Measurements from ENCODE around the gene TSPAN9. TPM values are rescaled to one million over a fixed set of nuclear protein-coding genes. Genes with fewer than 3 reads are reported as not detected.
"Not testable (repeated sequence)": the region's sequence is repeated elsewhere in the genome, so short reads cannot be mapped to it uniquely, and the experiment has no call there.

TSPAN9 gene
- total RNA-seq, 3 donors from 2014 or later, result 0.68 to 1.4 (median 0.95) TPM

GRCh38 chr12:3049611-3050249, 27.4 kb upstream of the TSPAN9 start:
- Mint-ChIP-seq H3K4me1 (ENCODE audit: low read depth) (no peaks in the 10 kb centered on the region), H3K9me3 (no peaks in the 10 kb centered on the region), H3K27me3 (ENCODE audit: low read depth) (peaks cover 16% of the 10 kb centered on the region), H3K36me3 (ENCODE audit: insufficient read depth) (no peaks in the 10 kb centered on the region), H3K4me3 (no peak overlapping the region)
- ATAC-seq, result no peak
- no peak for DNase-seq

- H3K27me3 Mint-ChIP-seq (ENCODE audit: low read depth), result peaks cover 13% of the 10 kb centered on the region
- H3K4me3 Mint-ChIP-seq, result no peak overlapping the region
- H3K4me1 Mint-ChIP-seq (ENCODE audit: low read depth), result no peaks in the 10 kb centered on the region
- ATAC-seq (no peak), DNase-seq (no peak)
- H3K36me3 Mint-ChIP-seq (ENCODE audit: insufficient read depth), result no peaks in the 10 kb centered on the region
- H3K9me3 Mint-ChIP-seq, result no peaks in the 10 kb centered on the region
Measured at GRCh38 chr12:3054374-3054773, 22.8 kb upstream of the TSPAN9 start.

GRCh38 chr12:3055026-3055703, 22.0 kb upstream of the TSPAN9 start:
- Mint-ChIP-seq H3K9me3 (no peaks in the 10 kb centered on the region), H3K4me3 (no peak overlapping the region), H3K4me1 (ENCODE audit: low read depth) (no peaks in the 10 kb centered on the region), H3K36me3 (ENCODE audit: insufficient read depth) (no peaks in the 10 kb centered on the region), H3K27me3 (ENCODE audit: low read depth) (peaks cover 17% of the 10 kb centered on the region)
- ATAC-seq, result no peak
- no peak for DNase-seq

- no peak for ATAC-seq
- no peaks in the 10 kb centered on the region for H3K4me1 Mint-ChIP-seq (ENCODE audit: low read depth)
- H3K4me3 Mint-ChIP-seq, result no peak overlapping the region
- no peak for DNase-seq
- no peaks in the 10 kb centered on the region for H3K36me3 Mint-ChIP-seq (ENCODE audit: insufficient read depth)
- H3K27me3 Mint-ChIP-seq (ENCODE audit: low read depth), result peaks cover 17% of the 10 kb centered on the region
- no peaks in the 10 kb centered on the region for H3K9me3 Mint-ChIP-seq
Measured at GRCh38 chr12:3055704-3056467, 21.3 kb upstream of the TSPAN9 start.

GRCh38 chr12:3061059-3061458, 16.1 kb upstream of the TSPAN9 start:
- Mint-ChIP-seq H3K4me1 (ENCODE audit: low read depth) (no peaks in the 10 kb centered on the region), H3K4me3 (no peak overlapping the region), H3K9me3 (peaks cover 9% of the 10 kb centered on the region), H3K36me3 (ENCODE audit: insufficient read depth) (peaks cover 2% of the 10 kb centered on the region), H3K27me3 (ENCODE audit: low read depth) (peaks cover 28% of the 10 kb centered on the region)
- ATAC-seq (no peak), DNase-seq (no peak)

- no peaks in the 10 kb centered on the region for H3K4me1 Mint-ChIP-seq (ENCODE audit: low read depth)
- H3K36me3 Mint-ChIP-seq (ENCODE audit: insufficient read depth), result peaks cover 2% of the 10 kb centered on the region
- DNase-seq (no peak), ATAC-seq (no peak)
- H3K4me3 Mint-ChIP-seq, result no peak overlapping the region
- H3K27me3 Mint-ChIP-seq (ENCODE audit: low read depth), result peaks cover 27% of the 10 kb centered on the region
- peaks cover 9% of the 10 kb centered on the region for H3K9me3 Mint-ChIP-seq
Measured at GRCh38 chr12:3061501-3062215, 15.5 kb upstream of the TSPAN9 start.

- peaks cover 9% of the 10 kb centered on the region for H3K9me3 Mint-ChIP-seq
- no peak overlapping the region for H3K4me3 Mint-ChIP-seq
- no peak for DNase-seq
- no peaks in the 10 kb centered on the region for H3K4me1 Mint-ChIP-seq (ENCODE audit: low read depth)
- H3K36me3 Mint-ChIP-seq (ENCODE audit: insufficient read depth), result peaks cover 2% of the 10 kb centered on the region
- peaks cover 35% of the 10 kb centered on the region for H3K27me3 Mint-ChIP-seq (ENCODE audit: low read depth)
- ATAC-seq, result no peak
Measured at GRCh38 chr12:3065300-3065699, 11.9 kb upstream of the TSPAN9 start.

GRCh38 chr12:3065846-3066245, 11.3 kb upstream of the TSPAN9 start:
- not testable (repeated sequence) for DNase-seq; H3K4me1 Mint-ChIP-seq (ENCODE audit: low read depth); ATAC-seq; H3K9me3 Mint-ChIP-seq; H3K4me3 Mint-ChIP-seq; H3K36me3 Mint-ChIP-seq (ENCODE audit: insufficient read depth)
- H3K27me3 Mint-ChIP-seq (ENCODE audit: low read depth), result peaks cover 32% of the 10 kb centered on the region

- no peak overlapping the region for H3K4me3 Mint-ChIP-seq
- DNase-seq (no peak), ATAC-seq (no peak)
- H3K4me1 Mint-ChIP-seq (ENCODE audit: low read depth), result no peaks in the 10 kb centered on the region
- no peaks in the 10 kb centered on the region for H3K9me3 Mint-ChIP-seq
- no peaks in the 10 kb centered on the region for H3K36me3 Mint-ChIP-seq (ENCODE audit: insufficient read depth)
- peaks cover 19% of the 10 kb centered on the region for H3K27me3 Mint-ChIP-seq (ENCODE audit: low read depth)
Measured at GRCh38 chr12:3069714-3070113, 7.5 kb upstream of the TSPAN9 start.

- no peak overlapping the region for H3K4me3 Mint-ChIP-seq
- H3K36me3 Mint-ChIP-seq (ENCODE audit: insufficient read depth), result no peaks in the 10 kb centered on the region
- ATAC-seq, result no peak
- no peak for DNase-seq
- H3K4me1 Mint-ChIP-seq (ENCODE audit: low read depth), result peaks cover 3% of the 10 kb centered on the region
- H3K27me3 Mint-ChIP-seq (ENCODE audit: low read depth), result peaks cover 17% of the 10 kb centered on the region
- H3K9me3 Mint-ChIP-seq, result no peaks in the 10 kb centered on the region
Measured at GRCh38 chr12:3071107-3071506, 6.1 kb upstream of the TSPAN9 start.

GRCh38 chr12:3071710-3072109, 5.5 kb upstream of the TSPAN9 start:
- Mint-ChIP-seq H3K27me3 (ENCODE audit: low read depth) (peaks cover 16% of the 10 kb centered on the region), H3K9me3 (no peaks in the 10 kb centered on the region), H3K4me3 (no peak overlapping the region), H3K4me1 (ENCODE audit: low read depth) (peaks cover 4% of the 10 kb centered on the region), H3K36me3 (ENCODE audit: insufficient read depth) (no peaks in the 10 kb centered on the region)
- DNase-seq (no peak), ATAC-seq (no peak)

- Mint-ChIP-seq H3K4me1 (ENCODE audit: low read depth) (peaks cover 9% of the 10 kb centered on the region), H3K27me3 (ENCODE audit: low read depth) (peaks cover 8% of the 10 kb centered on the region), H3K9me3 (no peaks in the 10 kb centered on the region), H3K4me3 (no peak overlapping the region), H3K36me3 (ENCODE audit: insufficient read depth) (no peaks in the 10 kb centered on the region)
- ATAC-seq, result peak; percentile 49 to 51
- DNase-seq, result peak; percentile 85
Measured at GRCh38 chr12:3073438-3074250, 3.5 kb upstream of the TSPAN9 start.

GRCh38 chr12:3075315-3075714, 1.9 kb upstream of the TSPAN9 start:
- peaks cover 9% of the 10 kb centered on the region for H3K4me1 Mint-ChIP-seq (ENCODE audit: low read depth)
- peaks cover 5% of the 10 kb centered on the region for H3K27me3 Mint-ChIP-seq (ENCODE audit: low read depth)
- peak overlapping the region; percentile 63 for H3K4me3 Mint-ChIP-seq
- no peaks in the 10 kb centered on the region for H3K9me3 Mint-ChIP-seq
- no peaks in the 10 kb centered on the region for H3K36me3 Mint-ChIP-seq (ENCODE audit: insufficient read depth)
- DNase-seq (no peak), ATAC-seq (no peak)

All from activated T-cell treated with anti-CD3 and anti-CD28 coated beads, Interleukin-2, amount 50 U/mL, for 4 hours (primary cell).